Fibroblast of skin of right biceps (primary cell): ENCODE data around the gene ZNF485.
"Not testable (repeated sequence)": the region's sequence is repeated elsewhere in the genome, so short reads cannot be mapped to it uniquely, and the experiment has no call there.

Experiments
- DNase-seq: peaks from one replicate; pipeline ENCODE4 v3.0.0-alpha.2; 2013

ZNF485 gene

DNA sequence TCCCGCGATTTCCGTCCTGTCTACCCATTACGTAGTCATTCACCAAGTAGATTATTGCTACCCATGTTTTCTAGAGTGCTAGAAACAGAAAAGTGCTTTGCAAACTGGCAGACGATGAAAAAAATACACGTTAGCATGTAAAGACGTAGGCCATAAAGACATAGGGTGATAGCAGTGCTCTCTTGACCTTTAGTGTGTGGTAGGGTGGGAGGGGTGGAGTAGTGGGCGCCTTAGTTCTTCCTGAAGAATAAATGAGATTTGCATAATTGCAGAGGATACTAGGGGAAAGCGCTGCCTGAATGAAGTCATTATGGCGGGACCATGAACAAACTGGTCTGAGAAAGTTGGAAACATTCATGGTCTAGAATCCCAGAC, 948 bp downstream of the ZNF485 start:
- DNase-seq = no peak

DNA sequence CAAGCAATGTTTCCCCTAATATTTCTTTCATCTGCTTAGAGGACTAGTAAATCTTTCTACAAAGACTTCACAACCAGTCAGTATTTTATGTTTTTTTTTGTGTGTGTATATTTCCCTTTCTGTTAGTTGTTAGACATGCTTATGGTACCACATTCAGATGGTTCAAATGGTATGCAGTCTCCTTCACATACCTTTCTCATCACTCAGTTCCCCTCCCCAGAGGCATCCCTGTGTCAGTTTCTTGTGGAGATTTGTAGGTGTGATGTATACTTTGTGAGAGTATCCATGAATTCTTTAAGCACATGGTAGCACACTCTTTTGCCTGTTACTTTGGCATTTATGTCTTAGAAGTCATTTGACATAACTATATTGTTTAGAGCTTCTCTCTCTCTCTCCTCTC, 4.4 kb downstream of the ZNF485 start:
- peak; percentile 65 for DNase-seq

DNA sequence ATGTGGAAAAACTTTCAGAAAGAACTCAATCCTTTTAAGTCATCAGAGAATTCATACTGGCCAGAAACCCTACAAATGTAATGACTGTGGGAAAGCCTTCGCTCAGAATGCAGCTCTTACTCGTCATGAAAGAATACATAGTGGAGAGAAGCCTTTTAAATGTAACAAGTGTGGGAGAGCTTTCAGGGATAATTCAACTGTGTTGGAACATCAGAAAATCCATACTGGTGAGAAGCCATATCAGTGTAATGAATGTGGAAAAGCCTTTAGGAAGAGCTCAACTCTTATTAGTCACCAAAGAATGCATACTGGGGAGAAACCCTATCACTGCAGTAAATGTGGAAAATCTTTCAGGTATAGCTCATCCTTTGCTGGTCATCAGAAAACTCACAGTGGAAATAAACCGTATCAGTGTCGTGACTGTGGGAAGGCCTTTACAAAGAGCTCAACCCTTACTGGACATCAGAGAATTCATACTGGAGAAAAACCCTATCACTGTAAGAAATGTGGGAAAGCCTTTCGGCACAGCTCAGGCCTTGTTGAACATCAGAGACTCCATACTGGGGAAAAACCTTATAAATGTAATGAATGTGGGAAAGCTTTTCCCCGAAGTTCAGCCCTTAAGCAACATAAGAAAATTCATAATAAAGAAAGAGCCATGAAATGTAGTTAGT, 10.6 kb downstream of the ZNF485 start:
- DNase-seq = no peak

DNA sequence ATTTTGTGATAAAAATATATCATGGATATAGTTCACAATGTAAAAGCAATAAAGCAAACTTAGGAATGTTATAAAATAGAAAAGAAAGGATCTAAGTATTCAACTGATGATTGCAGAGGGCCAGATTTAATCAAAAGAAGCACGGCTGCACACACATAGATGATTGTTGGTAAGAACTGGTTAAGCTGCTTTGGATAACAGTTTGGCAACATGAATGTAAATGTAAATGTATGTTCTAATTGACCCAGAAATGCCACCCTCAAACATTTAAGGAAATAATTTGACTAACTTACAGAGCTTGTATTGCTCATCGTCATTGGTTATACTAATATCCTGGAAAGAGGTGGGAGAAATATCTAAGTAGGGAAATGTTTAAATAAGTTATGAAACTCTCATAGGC, 13.1 kb downstream of the ZNF485 start:
- DNase-seq = no peak

DNA sequence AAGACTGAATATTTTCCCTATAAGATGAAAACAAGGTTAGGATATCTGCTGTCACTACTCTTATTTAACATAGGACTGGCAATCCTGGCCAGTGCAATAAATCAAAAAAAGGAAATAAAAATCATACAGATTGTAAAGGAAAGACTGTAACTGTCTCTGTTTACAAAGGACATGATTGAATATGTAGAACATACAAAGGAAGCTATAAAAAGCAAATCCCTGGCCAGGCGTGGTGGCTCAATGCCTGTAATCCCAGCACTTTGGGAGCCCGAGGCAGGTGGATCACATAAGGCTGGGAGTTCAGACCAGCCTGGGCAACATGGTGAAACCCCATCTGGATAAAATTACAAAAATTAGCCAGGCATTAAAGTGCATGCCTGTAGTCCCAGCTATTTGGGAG, 15.8 kb downstream of the ZNF485 start:
- DNase-seq = no peak

DNA sequence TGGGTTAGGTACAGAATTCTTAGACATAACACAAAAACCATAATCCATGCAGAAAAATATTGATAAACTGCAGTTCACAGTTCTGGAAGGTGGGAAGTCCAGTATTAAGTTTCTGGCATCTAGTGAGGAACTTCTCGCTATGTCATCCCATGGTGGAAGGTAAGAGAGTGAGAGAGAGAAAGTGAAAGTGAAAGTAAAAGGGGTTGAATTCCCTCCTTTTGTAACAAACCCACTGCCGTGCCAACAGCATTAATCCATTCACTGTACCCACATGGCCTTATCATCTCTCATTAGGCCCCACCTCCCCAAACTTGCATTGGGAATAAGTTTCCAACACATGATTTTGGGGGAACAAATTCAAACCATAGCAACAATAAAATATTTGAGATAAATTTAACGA, 17.1 kb downstream of the ZNF485 start:
- peak; percentile 8 for DNase-seq

DNA sequence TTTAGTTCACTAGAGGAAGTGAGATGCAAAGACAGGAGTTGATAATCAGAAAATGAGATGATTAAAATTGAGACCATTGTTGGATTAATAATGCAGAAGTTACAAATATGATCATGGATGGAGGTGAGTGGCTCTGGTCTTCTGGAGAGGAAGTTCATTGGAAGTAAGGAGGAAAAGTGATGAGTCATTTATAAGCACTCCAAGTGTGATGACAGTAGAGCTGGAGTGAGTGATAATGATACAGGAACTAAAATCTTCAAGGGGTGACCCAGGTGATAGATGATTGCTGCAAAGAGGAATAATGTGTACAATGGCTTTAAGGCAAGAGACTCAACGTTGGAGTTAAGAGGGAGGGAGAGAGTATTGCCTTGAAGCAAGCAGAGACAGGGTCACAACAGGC, 21.7 kb downstream of the ZNF485 start:
- DNase-seq = no peak

DNA sequence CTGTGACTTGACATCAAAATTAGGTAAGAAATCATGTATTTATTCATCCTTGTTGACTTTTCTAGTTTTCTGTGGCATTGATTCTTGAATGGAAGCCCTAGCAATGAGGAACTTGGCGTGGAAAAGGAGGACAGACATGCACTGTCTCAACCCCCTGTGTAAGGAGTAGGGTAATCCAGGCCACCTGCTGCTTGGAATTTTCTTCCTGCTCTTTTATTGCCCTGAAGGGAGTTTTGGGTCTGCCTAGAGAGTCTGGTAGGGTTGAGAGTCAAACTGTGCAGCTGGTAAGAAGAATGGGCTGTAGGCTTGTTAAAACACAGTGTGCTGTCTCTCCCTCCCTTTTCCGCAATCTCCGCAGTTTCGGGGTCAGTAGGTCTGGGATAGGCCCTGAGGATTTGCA, 22.7 kb downstream of the ZNF485 start:
- DNase-seq = no peak

DNA sequence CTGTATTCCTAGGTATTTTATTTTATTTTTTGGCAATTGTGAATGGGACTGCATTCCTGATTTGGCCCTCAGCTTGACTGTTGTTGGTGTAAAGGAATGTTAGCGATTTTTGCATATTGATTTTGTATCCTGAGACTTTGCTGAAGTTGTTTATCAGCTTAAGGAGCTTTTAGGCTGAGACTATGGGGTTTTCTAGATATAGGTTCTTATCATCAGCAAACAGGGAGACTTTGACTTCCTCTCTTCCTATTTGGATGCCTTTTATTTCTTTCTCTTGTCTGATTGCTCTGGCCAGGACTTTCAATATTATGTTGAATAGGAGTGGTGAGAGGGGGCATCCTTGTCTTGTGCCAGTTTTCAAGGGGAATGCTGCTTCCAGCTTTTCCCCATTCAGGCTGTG, 29.6 kb downstream of the ZNF485 start:
- DNase-seq = not testable (repeated sequence)

DNA sequence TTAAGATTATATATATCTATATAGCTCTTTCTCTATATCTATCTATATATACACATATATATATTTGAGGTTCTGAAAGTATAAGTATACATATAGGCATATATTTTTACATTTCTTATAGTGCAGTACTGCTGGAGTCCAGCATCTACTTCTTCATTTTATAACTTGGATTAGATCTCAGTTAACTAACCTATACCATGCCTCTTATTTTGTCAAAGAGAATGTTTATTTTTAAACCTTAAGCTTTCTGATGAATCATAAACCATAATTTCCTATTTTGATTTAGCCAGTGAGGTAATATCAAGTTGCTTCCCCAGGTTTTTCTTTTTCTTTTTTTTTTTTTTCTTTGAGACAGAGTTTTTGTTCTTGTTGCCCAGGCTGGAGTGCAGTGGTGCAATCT, 34.4 kb downstream of the ZNF485 start:
- no peak for DNase-seq

DNA sequence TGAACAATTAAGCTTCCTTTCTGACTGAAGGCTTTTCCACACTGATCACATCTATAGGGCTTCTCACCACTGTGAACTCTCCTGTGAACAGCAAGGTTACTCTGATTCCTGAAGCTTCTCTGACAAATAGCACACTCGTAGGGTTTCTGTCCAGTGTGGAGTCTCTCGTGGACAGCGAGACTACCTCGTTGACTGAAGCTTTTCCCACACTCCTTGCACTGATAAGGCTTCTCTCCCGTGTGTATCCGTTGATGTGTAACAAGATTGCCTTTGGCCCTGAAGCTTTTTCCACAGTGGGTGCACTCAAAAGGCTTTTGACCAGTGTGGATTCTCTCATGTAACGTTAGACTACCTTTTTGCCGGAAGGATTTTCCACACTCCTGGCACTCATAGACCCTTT, 38.0 kb downstream of the ZNF485 start:
- peak; percentile 34 for DNase-seq

DNA sequence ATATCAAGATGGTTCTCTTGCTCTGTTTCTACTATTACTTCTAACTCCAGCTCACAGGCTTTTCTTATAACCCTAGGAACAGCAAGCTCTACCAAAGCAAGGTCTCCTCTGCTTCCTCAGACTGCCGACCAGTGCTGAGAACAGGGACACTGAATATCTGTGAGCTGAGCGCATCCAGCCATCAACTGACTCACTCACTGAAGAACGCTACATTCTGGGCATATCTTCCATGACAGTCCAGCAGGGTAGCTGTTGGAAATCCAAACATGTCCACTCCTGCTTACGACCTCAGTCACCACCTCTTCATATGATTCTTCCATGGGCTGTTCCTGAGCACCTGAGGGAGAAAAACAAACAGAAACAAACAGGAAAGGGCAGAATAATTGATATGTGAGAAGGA, 39.6 kb downstream of the ZNF485 start:
- DNase-seq = no peak

DNA sequence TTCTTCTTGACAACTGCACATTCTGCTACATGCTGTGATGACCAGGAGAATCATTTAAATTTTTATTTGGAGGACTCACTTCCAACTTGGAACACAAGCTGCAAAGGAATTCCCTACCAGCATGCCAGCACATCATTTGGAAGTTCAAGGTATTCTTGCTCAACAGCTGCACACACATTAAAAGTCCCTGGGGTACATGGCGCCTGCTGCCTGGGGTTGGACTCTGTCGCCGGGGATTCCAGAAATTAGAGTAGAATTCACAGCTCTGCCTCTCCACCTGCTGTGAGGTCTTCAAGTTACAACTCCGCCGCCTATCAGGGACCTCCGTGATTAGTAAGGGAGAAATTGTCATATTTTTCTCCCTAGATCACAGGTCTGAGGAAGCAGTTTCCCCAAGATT, 41.3 kb downstream of the ZNF485 start:
- no peak for DNase-seq

DNA sequence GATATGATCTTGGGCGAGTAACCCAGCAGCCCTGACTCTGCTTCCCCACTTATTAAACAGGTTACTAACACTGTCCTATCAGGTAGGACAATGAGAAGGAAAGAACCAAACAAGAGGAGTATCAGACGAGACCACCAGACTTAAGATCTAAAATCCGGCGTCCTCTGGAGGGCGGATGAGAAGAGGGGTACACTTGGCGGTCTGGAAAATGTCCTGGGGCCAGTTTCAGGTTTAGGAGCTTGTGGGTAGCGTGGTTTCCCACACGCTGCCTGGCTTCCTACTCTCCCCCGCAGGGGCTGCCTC, 41.8 kb downstream of the ZNF485 start:
- DNase-seq = no peak

DNA sequence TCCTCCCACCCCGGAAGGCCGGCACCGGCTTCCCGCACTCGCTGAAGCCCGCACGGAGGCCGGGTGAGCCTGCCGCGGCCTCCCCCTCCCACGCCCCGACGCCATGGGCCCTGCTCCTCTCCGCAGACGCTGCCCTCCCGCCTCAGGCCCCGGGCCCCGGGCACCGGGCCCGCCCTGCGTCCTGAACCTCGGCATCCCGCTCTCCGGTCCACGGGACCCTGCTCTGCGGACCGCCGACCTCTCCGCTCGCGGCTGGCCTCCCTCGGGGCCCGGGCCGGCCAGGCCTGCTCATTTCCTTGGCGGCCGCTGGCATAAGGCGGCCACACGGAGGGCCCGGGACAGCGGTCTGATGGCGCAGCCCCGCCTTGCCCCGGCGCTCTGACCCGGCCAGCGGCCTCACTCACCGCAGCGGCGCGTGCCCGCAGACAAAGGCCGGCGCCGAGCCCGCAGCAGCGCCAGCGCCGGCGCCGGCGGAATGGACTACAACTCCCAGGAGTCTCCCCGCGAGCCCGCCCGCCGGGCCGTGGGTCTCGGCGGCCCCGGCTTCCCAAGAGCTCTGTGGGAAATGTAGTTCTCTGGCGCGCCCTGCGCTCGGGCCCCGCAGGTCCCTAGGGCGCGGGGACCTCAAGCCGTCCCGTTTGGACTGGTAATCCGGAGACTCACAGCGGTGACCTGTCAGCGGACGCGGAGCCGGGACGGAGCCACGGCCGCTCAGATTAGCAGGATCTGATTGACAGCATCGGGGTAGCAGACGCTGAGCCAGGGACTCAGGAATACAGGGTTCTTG, 42.4 kb downstream of the ZNF485 start, which contains the start of gene ZNF32:
TSS of gene ZNF32 (minus strand) at position 484 of the 787 bp plus-strand sequence. CDS start 2,748 bp downstream, outside the sequence.
- peak; percentile 88 for DNase-seq

DNA sequence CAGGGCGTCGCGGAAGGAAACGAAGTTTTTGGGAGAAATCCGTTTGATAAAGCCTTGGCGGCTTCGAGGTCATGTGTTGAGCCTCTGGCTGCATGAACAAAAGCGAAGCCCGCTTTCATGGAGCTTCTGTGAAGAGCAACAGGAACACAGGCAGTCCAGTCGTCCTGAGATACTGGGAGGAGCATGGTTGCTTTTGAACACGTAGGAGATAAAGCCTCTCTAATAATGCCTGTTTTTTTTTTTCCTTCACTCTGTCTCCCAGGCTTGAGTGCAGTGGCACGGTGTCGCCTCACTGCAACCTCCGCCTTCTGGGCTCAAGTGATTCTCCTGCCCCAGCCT, 42.9 kb downstream of the ZNF485 start:
- no peak for DNase-seq

DNA sequence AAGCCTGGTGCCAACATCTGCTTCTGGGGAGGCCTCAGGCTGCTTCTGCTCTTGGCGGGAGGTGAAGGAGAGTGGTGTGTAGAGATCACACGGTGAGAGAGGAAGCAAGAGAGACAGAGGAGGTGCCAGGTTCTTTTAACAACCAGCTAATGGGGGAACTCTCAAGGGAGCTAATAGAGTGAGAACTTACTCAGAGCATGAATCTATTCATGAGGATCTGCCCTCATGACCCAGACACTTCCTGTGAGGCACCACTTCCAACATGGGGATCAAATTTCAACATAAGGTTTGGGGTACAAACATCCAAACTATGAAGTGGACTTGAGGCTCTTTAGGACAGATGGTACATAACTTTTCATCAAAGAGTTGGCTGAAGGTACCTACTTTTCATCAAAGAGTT, 47.5 kb downstream of the ZNF485 start:
- DNase-seq = peak; percentile 49

DNA sequence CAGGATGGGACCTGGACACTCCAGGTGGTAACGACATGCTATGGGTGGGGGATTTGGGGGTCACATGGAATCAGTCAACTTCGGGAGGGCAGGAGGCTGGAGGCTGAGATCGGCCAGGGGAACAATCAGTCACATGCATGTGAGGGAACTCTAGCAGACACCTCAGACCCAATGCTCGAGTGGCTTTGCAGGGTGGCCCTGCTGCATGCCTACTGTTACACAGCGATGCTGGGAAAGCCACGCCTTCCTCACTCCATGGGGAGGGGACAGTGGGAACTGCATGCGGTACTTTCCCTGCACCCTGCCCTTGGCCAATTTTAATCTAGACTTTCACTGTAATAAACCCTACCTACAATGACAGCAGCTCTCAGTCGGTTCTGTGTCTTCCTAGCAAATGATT, 49.1 kb downstream of the ZNF485 start:
- DNase-seq = no peak

DNA sequence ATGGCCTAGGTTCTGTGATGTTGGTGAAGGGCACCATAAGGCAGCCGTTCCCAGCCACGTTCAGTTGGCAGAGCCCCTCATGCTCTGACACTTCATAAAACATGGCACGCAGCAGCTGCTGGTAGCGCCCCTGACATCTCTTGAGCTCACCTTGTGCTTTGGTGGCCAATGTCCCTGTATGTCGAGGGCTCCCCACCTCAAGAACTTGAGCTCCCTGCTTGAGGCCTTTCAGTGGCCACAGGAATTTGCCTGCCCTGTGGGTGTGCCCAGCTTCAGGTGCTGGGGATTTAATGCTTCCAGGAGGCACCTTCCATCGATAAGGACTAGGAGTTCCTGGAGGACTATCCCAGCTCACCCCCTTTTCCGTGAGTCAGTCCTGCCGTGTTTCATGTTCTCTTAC, 52.0 kb downstream of the ZNF485 start:
- DNase-seq = no peak

DNA sequence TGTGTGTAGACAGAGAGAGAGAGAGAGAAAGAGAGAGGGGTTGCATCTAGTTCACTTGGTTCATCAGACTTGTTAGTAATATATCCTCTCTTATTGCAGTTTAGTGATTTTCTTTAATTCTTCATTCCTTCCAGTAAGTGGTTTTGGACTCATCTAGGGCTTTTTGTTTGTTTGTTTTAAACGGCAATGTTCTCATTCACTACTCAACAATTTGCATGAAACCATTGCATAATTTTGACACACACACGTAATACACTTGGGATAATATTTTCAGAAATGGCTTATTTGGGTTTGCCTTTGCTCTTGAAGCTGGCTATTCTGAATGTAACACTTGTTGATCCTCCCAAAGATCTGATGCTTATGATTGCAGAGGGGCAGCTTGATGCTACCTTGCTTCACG, 58.8 kb downstream of the ZNF485 start:
- no peak for DNase-seq

DNA sequence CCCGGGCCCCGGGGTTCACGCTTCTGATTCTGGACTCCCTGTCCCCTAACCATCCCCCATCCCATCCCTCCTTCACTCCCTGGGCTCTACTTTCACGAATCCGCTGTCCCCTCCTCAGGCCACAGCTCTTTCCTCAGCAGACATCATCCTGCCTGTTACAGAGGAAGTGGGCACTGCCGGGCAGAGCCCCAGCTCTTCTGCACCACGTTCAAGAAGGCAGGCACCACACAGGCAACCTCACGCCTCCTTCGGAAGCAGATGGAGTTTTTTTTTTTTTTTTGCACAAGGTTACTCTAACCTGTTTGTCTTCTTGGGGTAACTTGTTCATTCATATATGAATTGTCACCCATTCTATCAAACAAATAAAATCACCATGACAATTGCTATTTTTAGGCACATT, 60.3 kb downstream of the ZNF485 start:
- DNase-seq = no peak

DNA sequence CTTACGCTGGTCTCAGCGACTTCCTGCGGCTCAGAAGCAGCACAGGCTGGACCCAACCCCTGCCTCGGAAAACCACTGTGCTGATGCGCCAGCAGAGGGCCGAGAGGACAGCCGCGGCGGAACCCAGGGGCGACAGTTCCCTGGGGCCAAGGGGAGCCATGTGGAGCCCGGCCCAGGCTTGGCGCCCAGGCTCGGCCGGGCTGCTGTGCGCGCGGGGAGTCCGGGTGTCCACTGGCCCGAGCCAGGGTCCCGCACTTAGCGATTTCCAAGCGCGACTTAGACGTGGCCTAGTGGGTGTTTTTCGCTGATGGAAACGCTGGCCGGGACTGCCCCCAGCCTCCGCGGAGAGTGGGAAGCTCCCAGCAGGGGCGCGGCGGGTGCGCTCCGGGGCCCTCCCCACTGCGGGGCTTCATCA, 61.1 kb downstream of the ZNF485 start:
- peak; percentile 51 for DNase-seq
